HepG2 (cell line): Measurements from ENCODE around the gene AHNAK. TPM values are rescaled to one million over a fixed set of nuclear protein-coding genes. Genes with fewer than 3 reads are reported as not detected.

Source experiments
- ASH2L ChIP-seq: fragments of 300-600, 200-600 bp; sonication (generic); IDR thresholded peaks from 2 replicates; pipeline ENCODE4 v1.7.0; 2017; ENCODE audit warnings: low read depth, mild to moderate bottlenecking, moderate library complexity, mixed read lengths, low read length; ENCODE audit not compliant: insufficient read length
- CCAR2 ChIP-seq: fragments of 200-400 bp; formaldehyde crosslinking; optimal IDR thresholded peaks from 2 replicates; pipeline ENCODE3; 2018; ENCODE audit warnings: low read depth, mild to moderate bottlenecking, low read length, moderate library complexity
- CREB3 ChIP-seq: sonication (generic); formaldehyde crosslinking; IDR thresholded peaks from 2 replicates; pipeline ENCODE4 v1.5.0; 2020; ENCODE audit warnings: missing genetic modification reagents
- JUNB ChIP-seq: sonication (generic); formaldehyde crosslinking; IDR thresholded peaks from 2 replicates; pipeline ENCODE4 v1.8.0; 2022; ENCODE audit warnings: missing genetic modification reagents, mild to moderate bottlenecking, borderline replicate concordance
- NFRKB ChIP-seq: fragments of 450-650 bp; IDR thresholded peaks from 2 replicates; pipeline ENCODE4 v1.6.1; 2017
- PAWR ChIP-seq: sonication (generic); formaldehyde crosslinking; IDR thresholded peaks from 2 replicates; pipeline ENCODE4 v1.4.0; 2020; ENCODE audit warnings: missing genetic modification reagents, mild to moderate bottlenecking, borderline replicate concordance
- PRDM4 ChIP-seq: sonication (generic); formaldehyde crosslinking; IDR thresholded peaks from 2 replicates; pipeline ENCODE4 v1.9.0; 2021; ENCODE audit warnings: missing genetic modification reagents, borderline replicate concordance
- SAP130 ChIP-seq: IDR thresholded peaks from 2 replicates; pipeline ENCODE4 v1.6.1; 2016; ENCODE audit warnings: low read depth
- SKIL ChIP-seq: sonication (generic); formaldehyde crosslinking; IDR thresholded peaks from 2 replicates; pipeline ENCODE4 v1.8.0; 2022; ENCODE audit warnings: missing genetic modification reagents, mild to moderate bottlenecking, moderate library complexity, borderline replicate concordance
- TBX3 ChIP-seq: fragments of 450-650 bp; IDR thresholded peaks from 2 replicates; pipeline ENCODE4 v1.6.1; 2017; ENCODE audit warnings: antibody characterized with exemption, mild to moderate bottlenecking, inconsistent platforms, borderline replicate concordance
- ZMYM2 ChIP-seq: sonication (generic); formaldehyde crosslinking; IDR thresholded peaks from 2 replicates; pipeline ENCODE4 v1.8.0; 2022; ENCODE audit warnings: mild to moderate bottlenecking, missing genetic modification reagents
- ZNF275 ChIP-seq: sonication (generic); formaldehyde crosslinking; IDR thresholded peaks from 2 replicates; pipeline ENCODE4 v1.8.0; 2022; ENCODE audit warnings: missing genetic modification reagents, mild to moderate bottlenecking, inconsistent platforms, borderline replicate concordance
- ZNF749 ChIP-seq: sonication (generic); formaldehyde crosslinking; IDR thresholded peaks from 2 replicates; pipeline ENCODE4 v1.8.0; 2022; ENCODE audit warnings: mild to moderate bottlenecking, missing genetic modification reagents, moderate library complexity, borderline replicate concordance
- ZNF83 ChIP-seq: sonication (generic); formaldehyde crosslinking; IDR thresholded peaks from 2 replicates; pipeline ENCODE4 v1.4.0; 2020; ENCODE audit warnings: missing genetic modification reagents, mild to moderate bottlenecking, borderline replicate concordance
- ZSCAN21 ChIP-seq: sonication (generic); formaldehyde crosslinking; IDR thresholded peaks from 2 replicates; pipeline ENCODE4 v1.8.0; 2022; ENCODE audit warnings: mild to moderate bottlenecking, missing genetic modification reagents, moderate library complexity, borderline replicate concordance
- polyA plus RNA-seq, 8 experiments: library from polyadenylated mRNA; depleted of rRNA in 3 of 8; stranded (reverse) in 7 of 8; unstranded in 1 of 8; fragments of >200 nt; fragmentation: Illumina TruSeq in 4 of 8; extraction: Trizol in 4 of 8; gene quantifications; 2 replicates each; pipeline versions ENCODE4 v1.2.1 to v1.2.3, GENCODE V29; 2011 to 2016; ENCODE audit warnings: low read depth in 4 of 8, missing spikeins in 1 of 8, mixed read lengths in 1 of 8; ENCODE audit not compliant: insufficient read depth in 1 of 8
- total RNA-seq, 5 experiments: library from RNA; depleted of rRNA; stranded (reverse); fragments of >200 nt; fragmentation: Illumina TruSeq; extraction: Trizol; gene quantifications; 2 replicates each; pipeline ENCODE4 v1.2.3, GENCODE V29; 2016; ENCODE audit warnings: low read depth in 1 of 5
- TF ChIP-seq, protein P1 (sequence below), 2 experiments: sonication (generic) in 1 of 2; formaldehyde crosslinking in 1 of 2; IDR thresholded peaks; 2 replicates each; pipeline versions ENCODE4 v1.4.0 to v1.6.1; 2016 to 2020; ENCODE audit warnings: borderline replicate concordance in 1 of 2, low read depth in 1 of 2, mild to moderate bottlenecking in 1 of 2, missing genetic modification reagents in 1 of 2

AHNAK gene
- total and polyA plus RNA-seq, 2 of the 13 experiments (the other 11 are each of a cell fraction or from before 2014, with no cell fraction given): 23.4 to 25.0 TPM

- TF ChIP-seq PRDM4 (CRISPR knock-in tag): no peak
- TF ChIP-seq, protein P1, sequence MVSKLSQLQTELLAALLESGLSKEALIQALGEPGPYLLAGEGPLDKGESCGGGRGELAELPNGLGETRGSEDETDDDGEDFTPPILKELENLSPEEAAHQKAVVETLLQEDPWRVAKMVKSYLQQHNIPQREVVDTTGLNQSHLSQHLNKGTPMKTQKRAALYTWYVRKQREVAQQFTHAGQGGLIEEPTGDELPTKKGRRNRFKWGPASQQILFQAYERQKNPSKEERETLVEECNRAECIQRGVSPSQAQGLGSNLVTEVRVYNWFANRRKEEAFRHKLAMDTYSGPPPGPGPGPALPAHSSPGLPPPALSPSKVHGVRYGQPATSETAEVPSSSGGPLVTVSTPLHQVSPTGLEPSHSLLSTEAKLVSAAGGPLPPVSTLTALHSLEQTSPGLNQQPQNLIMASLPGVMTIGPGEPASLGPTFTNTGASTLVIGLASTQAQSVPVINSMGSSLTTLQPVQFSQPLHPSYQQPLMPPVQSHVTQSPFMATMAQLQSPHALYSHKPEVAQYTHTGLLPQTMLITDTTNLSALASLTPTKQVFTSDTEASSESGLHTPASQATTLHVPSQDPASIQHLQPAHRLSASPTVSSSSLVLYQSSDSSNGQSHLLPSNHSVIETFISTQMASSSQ (IDR thresholded peaks at IDR 0.05; ENCODE audit: low read depth): no peak
- TF ChIP-seq, protein P1 (CRISPR knock-in tag; IDR thresholded peaks at IDR 0.05; ENCODE audit: borderline replicate concordance): no peak; the same call in 1 of the 2 replicates
- TF ChIP-seq ZNF749: 0 out of 2 replicates have a peak, but pooled peaks have one; percentile 24
- TF ChIP-seq ZNF275 (CRISPR knock-in tag): no peak
- TF ChIP-seq TBX3: no peak
- peak; percentile 78 for TF ChIP-seq SAP130 (CRISPR knock-in tag)
- peak; percentile 69 for TF ChIP-seq SKIL (CRISPR knock-in tag)
- no peak for TF ChIP-seq CREB3 (CRISPR knock-in tag)
- TF ChIP-seq JUNB (CRISPR knock-in tag): peak; percentile 50; the same call in 1 of the 2 replicates
- no peak for TF ChIP-seq PAWR (CRISPR knock-in tag)
- TF ChIP-seq ZSCAN21 (CRISPR knock-in tag): no peak
- 0 out of 2 replicates have a peak, but pooled peaks have one; percentile 27 for TF ChIP-seq ZNF83
- peak; percentile 39 for TF ChIP-seq ASH2L
- TF ChIP-seq ZMYM2 (CRISPR knock-in tag): peak; percentile 70; the same call in 1 of the 2 replicates
- TF ChIP-seq NFRKB: no peak
- TF ChIP-seq CCAR2: no peak
Observed at GRCh38 chr11:62545437-62546243, 966 bp downstream of the AHNAK start (continued).
